Measurements from ENCODE around the gene DMBX1. TPM values are rescaled to one million over a fixed set of nuclear protein-coding genes. Genes with fewer than 3 reads are reported as not detected.

Gene DMBX1
- total and polyA plus RNA-seq, 9 of the 15 experiments (the other 6 are each of a cell fraction or from before 2014, with no cell fraction given): 0.25 to 4.3 (median 1.0) TPM

DNA sequence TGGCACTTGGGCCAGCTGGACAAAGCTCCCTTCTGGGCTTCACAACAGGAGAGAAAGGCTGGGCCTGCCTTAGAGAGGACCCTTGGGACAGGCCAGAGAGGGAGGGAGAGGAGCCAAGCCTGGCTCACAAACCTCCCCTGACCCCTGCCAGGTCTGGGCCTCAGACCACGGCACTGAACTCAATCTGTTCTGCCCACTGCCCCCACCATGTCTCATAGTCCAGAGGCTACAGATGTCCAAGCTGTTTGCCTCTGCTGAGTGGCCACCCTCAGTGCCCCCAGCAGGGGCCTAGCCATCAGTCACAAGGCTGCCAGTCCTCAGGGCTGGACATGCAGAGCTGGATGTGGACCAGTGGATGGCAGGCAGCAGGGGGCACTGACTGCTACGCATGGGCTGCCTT lies 13.0 kb upstream of the DMBX1 start (continued):
- TF ChIP-seq, protein P1, sequence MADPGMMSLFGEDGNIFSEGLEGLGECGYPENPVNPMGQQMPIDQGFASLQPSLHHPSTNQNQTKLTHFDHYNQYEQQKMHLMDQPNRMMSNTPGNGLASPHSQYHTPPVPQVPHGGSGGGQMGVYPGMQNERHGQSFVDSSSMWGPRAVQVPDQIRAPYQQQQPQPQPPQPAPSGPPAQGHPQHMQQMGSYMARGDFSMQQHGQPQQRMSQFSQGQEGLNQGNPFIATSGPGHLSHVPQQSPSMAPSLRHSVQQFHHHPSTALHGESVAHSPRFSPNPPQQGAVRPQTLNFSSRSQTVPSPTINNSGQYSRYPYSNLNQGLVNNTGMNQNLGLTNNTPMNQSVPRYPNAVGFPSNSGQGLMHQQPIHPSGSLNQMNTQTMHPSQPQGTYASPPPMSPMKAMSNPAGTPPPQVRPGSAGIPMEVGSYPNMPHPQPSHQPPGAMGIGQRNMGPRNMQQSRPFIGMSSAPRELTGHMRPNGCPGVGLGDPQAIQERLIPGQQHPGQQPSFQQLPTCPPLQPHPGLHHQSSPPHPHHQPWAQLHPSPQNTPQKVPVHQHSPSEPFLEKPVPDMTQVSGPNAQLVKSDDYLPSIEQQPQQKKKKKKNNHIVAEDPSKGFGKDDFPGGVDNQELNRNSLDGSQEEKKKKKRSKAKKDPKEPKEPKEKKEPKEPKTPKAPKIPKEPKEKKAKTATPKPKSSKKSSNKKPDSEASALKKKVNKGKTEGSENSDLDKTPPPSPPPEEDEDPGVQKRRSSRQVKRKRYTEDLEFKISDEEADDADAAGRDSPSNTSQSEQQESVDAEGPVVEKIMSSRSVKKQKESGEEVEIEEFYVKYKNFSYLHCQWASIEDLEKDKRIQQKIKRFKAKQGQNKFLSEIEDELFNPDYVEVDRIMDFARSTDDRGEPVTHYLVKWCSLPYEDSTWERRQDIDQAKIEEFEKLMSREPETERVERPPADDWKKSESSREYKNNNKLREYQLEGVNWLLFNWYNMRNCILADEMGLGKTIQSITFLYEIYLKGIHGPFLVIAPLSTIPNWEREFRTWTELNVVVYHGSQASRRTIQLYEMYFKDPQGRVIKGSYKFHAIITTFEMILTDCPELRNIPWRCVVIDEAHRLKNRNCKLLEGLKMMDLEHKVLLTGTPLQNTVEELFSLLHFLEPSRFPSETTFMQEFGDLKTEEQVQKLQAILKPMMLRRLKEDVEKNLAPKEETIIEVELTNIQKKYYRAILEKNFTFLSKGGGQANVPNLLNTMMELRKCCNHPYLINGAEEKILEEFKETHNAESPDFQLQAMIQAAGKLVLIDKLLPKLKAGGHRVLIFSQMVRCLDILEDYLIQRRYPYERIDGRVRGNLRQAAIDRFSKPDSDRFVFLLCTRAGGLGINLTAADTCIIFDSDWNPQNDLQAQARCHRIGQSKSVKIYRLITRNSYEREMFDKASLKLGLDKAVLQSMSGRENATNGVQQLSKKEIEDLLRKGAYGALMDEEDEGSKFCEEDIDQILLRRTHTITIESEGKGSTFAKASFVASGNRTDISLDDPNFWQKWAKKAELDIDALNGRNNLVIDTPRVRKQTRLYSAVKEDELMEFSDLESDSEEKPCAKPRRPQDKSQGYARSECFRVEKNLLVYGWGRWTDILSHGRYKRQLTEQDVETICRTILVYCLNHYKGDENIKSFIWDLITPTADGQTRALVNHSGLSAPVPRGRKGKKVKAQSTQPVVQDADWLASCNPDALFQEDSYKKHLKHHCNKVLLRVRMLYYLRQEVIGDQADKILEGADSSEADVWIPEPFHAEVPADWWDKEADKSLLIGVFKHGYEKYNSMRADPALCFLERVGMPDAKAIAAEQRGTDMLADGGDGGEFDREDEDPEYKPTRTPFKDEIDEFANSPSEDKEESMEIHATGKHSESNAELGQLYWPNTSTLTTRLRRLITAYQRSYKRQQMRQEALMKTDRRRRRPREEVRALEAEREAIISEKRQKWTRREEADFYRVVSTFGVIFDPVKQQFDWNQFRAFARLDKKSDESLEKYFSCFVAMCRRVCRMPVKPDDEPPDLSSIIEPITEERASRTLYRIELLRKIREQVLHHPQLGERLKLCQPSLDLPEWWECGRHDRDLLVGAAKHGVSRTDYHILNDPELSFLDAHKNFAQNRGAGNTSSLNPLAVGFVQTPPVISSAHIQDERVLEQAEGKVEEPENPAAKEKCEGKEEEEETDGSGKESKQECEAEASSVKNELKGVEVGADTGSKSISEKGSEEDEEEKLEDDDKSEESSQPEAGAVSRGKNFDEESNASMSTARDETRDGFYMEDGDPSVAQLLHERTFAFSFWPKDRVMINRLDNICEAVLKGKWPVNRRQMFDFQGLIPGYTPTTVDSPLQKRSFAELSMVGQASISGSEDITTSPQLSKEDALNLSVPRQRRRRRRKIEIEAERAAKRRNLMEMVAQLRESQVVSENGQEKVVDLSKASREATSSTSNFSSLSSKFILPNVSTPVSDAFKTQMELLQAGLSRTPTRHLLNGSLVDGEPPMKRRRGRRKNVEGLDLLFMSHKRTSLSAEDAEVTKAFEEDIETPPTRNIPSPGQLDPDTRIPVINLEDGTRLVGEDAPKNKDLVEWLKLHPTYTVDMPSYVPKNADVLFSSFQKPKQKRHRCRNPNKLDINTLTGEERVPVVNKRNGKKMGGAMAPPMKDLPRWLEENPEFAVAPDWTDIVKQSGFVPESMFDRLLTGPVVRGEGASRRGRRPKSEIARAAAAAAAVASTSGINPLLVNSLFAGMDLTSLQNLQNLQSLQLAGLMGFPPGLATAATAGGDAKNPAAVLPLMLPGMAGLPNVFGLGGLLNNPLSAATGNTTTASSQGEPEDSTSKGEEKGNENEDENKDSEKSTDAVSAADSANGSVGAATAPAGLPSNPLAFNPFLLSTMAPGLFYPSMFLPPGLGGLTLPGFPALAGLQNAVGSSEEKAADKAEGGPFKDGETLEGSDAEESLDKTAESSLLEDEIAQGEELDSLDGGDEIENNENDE (IDR thresholded peaks at IDR 0.05; ENCODE audit: low read depth, low read length): no peak
